Measurements from ENCODE around the gene SLC29A3.

GRCh38 chr10:71344993-71345480 is 26.0 kb downstream of the SLC29A3 start:
- TF ChIP-seq BCL11A (IDR thresholded peaks at IDR 0.05; ENCODE audit: low read depth, low read length) (no peak), JUND (IDR thresholded peaks at IDR 0.05; ENCODE audit: low read depth, low read length) (no peak), CEBPB (IDR thresholded peaks at IDR 0.05; ENCODE audit: borderline replicate concordance in 1 of 2, low read depth in 2 of 2, low read length in 2 of 2) (no peak), ZZZ3 (IDR thresholded peaks at IDR 0.05; ENCODE audit: control insufficient read depth, insufficient read length, low read depth) (no peak), FOXK2 (IDR thresholded peaks at IDR 0.05) (no peak), TCF12 (IDR thresholded peaks at IDR 0.05; ENCODE audit: low read depth, low read length) (no peak), CTCF (IDR thresholded peaks at IDR 0.05 in 2 of 3, conservative IDR thresholded peaks at IDR 0.05 in 1 of 3; ENCODE audit: control insufficient read depth in 2 of 3, extremely low read depth in 1 of 3, insufficient read depth in 1 of 3, low read depth in 3 of 3, low read length in 3 of 3) (no peak), HCFC1 (IDR thresholded peaks at IDR 0.05; ENCODE audit: low read length) (no peak), POLR2A (IDR thresholded peaks at IDR 0.05; ENCODE audit: low read depth, low read length) (no peak), BHLHE40 (IDR thresholded peaks at IDR 0.05; ENCODE audit: borderline replicate concordance in 1 of 2, low read depth in 2 of 2, low read length in 1 of 2) (peak in 1 of 2 experiments; percentile 10; a peak in 1 of 4 replicates), MAX (IDR thresholded peaks at IDR 0.05; ENCODE audit: low read depth, low read length) (no peak), IRF4 (IDR thresholded peaks at IDR 0.05; ENCODE audit: low read depth, low read length) (no peak)

Data from GM12878 (cell line).